ENCODE results near the gene CXCR5.

GRCh38 chr11:118881228-118881627 is 2.5 kb upstream of the CXCR5 start:
- TF ChIP-seq POLR2AphosphoS5 (IDR thresholded peaks at IDR 0.05) (no peak), CTCF (IDR thresholded peaks at IDR 0.05) (no peak), POLR2A (IDR thresholded peaks at IDR 0.05) (no peak), EP300 (IDR thresholded peaks at IDR 0.05; ENCODE audit: low read depth) (no peak)
